ENCODE data around the gene ECD. TPM values are rescaled to one million over a fixed set of nuclear protein-coding genes. Genes with fewer than 3 reads are reported as not detected.
"Not testable (repeated sequence)": the region's sequence is repeated elsewhere in the genome, so short reads cannot be mapped to it uniquely, and the experiment has no call there.

The ECD gene
- total RNA-seq, 1 donor from 2014 or later: 32.3 TPM

DNA sequence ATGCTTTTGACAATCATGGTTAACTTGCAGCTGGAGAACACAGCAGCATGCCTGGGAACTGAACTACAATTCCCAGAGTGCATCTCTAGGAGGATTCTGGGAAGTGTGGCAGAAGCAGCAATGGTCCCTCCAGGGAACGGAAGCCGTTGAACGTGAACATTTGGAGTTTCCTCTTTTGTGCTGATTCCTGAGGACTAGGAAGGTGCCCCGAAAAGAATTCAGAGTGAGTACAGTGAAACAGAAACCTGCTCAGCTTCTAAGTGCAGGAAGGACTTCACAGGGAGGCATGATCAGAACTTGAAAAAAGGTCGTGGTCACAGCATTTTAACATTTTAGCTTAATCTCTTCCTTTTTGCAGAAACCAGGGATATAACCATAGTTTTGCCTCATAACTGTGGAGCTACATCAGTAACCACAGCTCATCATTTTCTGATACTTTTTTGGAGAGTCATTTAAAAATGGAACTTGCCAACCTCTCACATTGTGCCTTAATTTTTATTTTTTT is 57.4 kb downstream of the ECD start, which contains the start of gene NUDT13:
TSS of gene NUDT13 (plus strand) at position 111 of the 505 bp plus-strand sequence. CDS start 3,911 bp downstream, outside the sequence.
- no peak for DNase-seq (ENCODE audit: extremely low spot score, unreplicated experiment)
- H3K4me1 Mint-ChIP-seq (ENCODE audit: unreplicated experiment): peaks cover 14% of the 10 kb centered on the region

DNA sequence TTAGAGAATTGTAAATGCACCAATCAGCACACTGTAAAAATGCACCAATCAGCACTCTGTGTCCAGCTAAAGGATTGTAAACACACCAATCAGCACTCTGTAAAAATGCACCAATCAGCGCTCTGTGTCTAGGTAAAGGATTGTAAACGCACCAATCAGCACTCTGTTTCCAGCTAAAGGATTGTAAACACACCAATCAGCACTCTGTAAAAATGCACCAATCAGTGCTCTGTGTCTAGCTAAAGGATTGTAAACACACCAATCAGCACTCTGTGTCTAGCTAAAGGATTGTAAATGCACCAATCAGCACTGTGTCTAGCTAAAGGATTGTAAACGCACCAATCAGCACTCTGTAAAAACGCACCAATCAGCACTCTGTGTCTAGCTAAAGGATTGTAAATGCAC is 58.6 kb downstream of the ECD start:
- H3K4me1 Mint-ChIP-seq (ENCODE audit: unreplicated experiment): peaks cover 14% of the 10 kb centered on the region
- not testable (repeated sequence) for H3K9me3 Mint-ChIP-seq (ENCODE audit: unreplicated experiment); H3K4me3 Mint-ChIP-seq (ENCODE audit: unreplicated experiment); H3K27me3 Mint-ChIP-seq (ENCODE audit: unreplicated experiment); H3K27ac Mint-ChIP-seq (ENCODE audit: unreplicated experiment); H3K36me3 Mint-ChIP-seq (ENCODE audit: unreplicated experiment); DNase-seq (ENCODE audit: extremely low spot score, unreplicated experiment)

More for the DNA sequence above, 57.4 kb downstream of the ECD start, which contains the start of gene NUDT13:
- H3K4me3 Mint-ChIP-seq (ENCODE audit: unreplicated experiment): peak within 1 kb of the TSS; percentile 86
- TF ChIP-seq, protein P1, sequence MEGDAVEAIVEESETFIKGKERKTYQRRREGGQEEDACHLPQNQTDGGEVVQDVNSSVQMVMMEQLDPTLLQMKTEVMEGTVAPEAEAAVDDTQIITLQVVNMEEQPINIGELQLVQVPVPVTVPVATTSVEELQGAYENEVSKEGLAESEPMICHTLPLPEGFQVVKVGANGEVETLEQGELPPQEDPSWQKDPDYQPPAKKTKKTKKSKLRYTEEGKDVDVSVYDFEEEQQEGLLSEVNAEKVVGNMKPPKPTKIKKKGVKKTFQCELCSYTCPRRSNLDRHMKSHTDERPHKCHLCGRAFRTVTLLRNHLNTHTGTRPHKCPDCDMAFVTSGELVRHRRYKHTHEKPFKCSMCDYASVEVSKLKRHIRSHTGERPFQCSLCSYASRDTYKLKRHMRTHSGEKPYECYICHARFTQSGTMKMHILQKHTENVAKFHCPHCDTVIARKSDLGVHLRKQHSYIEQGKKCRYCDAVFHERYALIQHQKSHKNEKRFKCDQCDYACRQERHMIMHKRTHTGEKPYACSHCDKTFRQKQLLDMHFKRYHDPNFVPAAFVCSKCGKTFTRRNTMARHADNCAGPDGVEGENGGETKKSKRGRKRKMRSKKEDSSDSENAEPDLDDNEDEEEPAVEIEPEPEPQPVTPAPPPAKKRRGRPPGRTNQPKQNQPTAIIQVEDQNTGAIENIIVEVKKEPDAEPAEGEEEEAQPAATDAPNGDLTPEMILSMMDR (IDR thresholded peaks at IDR 0.05): no peak
- peak within 1 kb of the TSS; percentile 97 for H3K27ac Mint-ChIP-seq (ENCODE audit: unreplicated experiment)
- peaks cover 9% of the 10 kb centered on the region for H3K36me3 Mint-ChIP-seq (ENCODE audit: unreplicated experiment)
- H3K27me3 Mint-ChIP-seq (ENCODE audit: unreplicated experiment): no peaks in the 10 kb centered on the region
- no peaks in the 10 kb centered on the region for H3K9me3 Mint-ChIP-seq (ENCODE audit: unreplicated experiment)

DNA sequence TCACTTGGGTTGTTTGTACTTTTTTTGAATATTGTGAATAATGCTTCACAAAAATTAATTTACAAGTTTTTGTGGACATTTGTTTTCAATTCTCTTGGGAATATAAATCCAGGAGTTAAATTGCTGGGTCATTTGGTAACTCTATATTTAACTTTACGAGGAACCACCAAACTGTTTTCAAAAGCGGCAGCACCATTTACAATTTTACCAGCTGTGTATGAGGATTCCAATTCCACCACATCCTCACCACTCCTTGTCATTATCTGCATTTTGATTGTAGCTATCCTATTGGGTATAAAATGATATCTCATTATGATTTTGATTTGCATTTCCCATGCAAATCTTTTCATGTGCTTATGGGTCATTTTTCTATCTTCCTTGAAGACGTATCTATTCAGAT is 61.5 kb downstream of the ECD start:
- TF ChIP-seq, protein P1 (IDR thresholded peaks at IDR 0.05): no peak
- Mint-ChIP-seq H3K4me1 (ENCODE audit: unreplicated experiment) (peaks cover 11% of the 10 kb centered on the region), H3K27me3 (ENCODE audit: unreplicated experiment) (no peaks in the 10 kb centered on the region), H3K9me3 (ENCODE audit: unreplicated experiment) (no peaks in the 10 kb centered on the region), H3K4me3 (ENCODE audit: unreplicated experiment) (no peak overlapping the region), H3K27ac (ENCODE audit: unreplicated experiment) (no peak overlapping the region), H3K36me3 (ENCODE audit: unreplicated experiment) (peaks cover 9% of the 10 kb centered on the region)
- DNase-seq (ENCODE audit: extremely low spot score, unreplicated experiment): no peak

DNA sequence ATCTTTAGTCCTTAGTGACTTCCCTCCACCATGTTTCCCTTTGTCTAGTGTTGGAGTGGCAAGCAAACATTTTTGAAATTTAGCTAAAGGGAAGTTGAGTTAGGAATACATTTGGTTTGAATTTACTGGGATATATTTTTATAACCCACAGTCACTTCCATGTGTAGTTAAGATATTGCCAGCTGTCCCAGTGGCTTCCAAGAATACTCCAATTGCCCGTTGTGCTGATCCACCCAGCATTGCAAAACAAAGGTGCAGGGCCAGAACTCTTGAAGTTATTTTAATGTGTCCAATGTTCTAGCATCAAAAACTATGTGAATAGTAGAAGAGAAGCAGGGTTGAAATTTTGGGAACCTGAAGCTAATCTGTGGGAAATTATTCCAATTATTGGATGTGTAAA is 68.7 kb downstream of the ECD start:
- no peaks in the 10 kb centered on the region for H3K27me3 Mint-ChIP-seq (ENCODE audit: unreplicated experiment)
- H3K36me3 Mint-ChIP-seq (ENCODE audit: unreplicated experiment): no peaks in the 10 kb centered on the region
- peaks cover 15% of the 10 kb centered on the region for H3K4me1 Mint-ChIP-seq (ENCODE audit: unreplicated experiment)
- H3K9me3 Mint-ChIP-seq (ENCODE audit: unreplicated experiment): no peaks in the 10 kb centered on the region
- DNase-seq (ENCODE audit: extremely low spot score, unreplicated experiment): no peak
- TF ChIP-seq, protein P1 (IDR thresholded peaks at IDR 0.05): no peak
- H3K4me3 Mint-ChIP-seq (ENCODE audit: unreplicated experiment): no peak overlapping the region
- H3K27ac Mint-ChIP-seq (ENCODE audit: unreplicated experiment): no peak overlapping the region

DNA sequence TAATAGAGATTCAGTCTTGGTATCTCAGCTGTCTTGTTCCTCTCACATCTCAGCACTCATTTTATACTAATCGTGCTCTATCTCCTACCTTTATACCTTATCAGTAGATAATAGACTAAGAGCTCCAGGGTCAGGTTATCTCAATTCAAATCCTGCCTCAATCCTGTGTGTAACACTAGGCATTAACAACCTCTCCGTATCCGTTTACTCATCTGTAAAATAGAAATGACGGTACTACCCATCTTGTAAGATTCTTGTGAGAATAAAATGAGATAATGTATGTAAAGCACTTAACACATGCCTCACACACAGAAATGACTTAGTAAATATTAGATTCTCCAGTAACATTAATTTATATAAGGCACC is 70.5 kb downstream of the ECD start:
- H3K27ac Mint-ChIP-seq (ENCODE audit: unreplicated experiment): peak overlapping the region; percentile 92
- peaks cover 28% of the 10 kb centered on the region for H3K4me1 Mint-ChIP-seq (ENCODE audit: unreplicated experiment)
- peak overlapping the region; percentile 88 for H3K4me3 Mint-ChIP-seq (ENCODE audit: unreplicated experiment)
- H3K36me3 Mint-ChIP-seq (ENCODE audit: unreplicated experiment): no peaks in the 10 kb centered on the region
- DNase-seq (ENCODE audit: extremely low spot score, unreplicated experiment): no peak
- H3K27me3 Mint-ChIP-seq (ENCODE audit: unreplicated experiment): no peaks in the 10 kb centered on the region
- H3K9me3 Mint-ChIP-seq (ENCODE audit: unreplicated experiment): no peaks in the 10 kb centered on the region
- TF ChIP-seq, protein P1 (IDR thresholded peaks at IDR 0.05): no peak
